ENCODE results near the gene URGCP.
A peak's percentile ranks its signal among the peaks of the same experiment; 100 is the strongest.
"Not testable (repeated sequence)": the region's sequence is repeated elsewhere in the genome, so short reads cannot be mapped to it uniquely, and the experiment has no call there.

URGCP gene

DNA sequence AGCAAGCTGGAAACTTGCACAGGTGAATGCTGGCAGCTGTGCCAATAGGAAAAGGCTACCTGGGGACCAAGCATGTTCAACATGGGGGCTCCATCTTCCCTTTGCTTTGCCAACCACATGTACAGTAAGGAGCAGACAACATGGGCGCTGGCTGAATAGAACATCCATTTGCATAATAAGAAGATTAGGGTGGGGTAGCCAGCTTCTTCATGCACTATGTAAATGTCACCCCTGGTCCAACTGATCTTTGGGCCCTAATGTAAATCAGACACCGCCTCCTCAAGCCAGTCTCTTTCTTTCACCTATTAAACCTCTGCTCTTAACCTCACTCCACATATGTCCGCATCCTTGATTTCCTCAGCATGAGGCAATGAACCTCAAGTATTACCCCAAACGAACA, 63.1 kb downstream of the URGCP start:
- no peaks in the 10 kb centered on the region for H3K79me2 ChIP-seq (ENCODE audit: insufficient read depth, low read length)
- H3K27ac ChIP-seq (ENCODE audit: low read depth, low read length, poor library complexity, severe bottlenecking), result no peak overlapping the region
- no peak overlapping the region for H2AFZ ChIP-seq (ENCODE audit: low read length)
- no peaks in the 10 kb centered on the region for H4K20me1 ChIP-seq (ENCODE audit: insufficient read depth, low read length)
- H3K4me2 ChIP-seq (ENCODE audit: low read length), result no peak overlapping the region
- H3K9me3 ChIP-seq (ENCODE audit: low read length), result no peaks in the 10 kb centered on the region
- H3K4me3 ChIP-seq (ENCODE audit: low read depth, low read length, poor library complexity, severe bottlenecking), result no peak overlapping the region
- no peaks in the 10 kb centered on the region for H3K36me3 ChIP-seq (ENCODE audit: insufficient read depth, low read length)
- H3K9ac ChIP-seq (ENCODE audit: low read length), result no peak overlapping the region
- no peak for TF ChIP-seq EZH2 (IDR thresholded peaks at IDR 0.05; ENCODE audit: borderline replicate concordance, low read length)
- TF ChIP-seq, protein P1, sequence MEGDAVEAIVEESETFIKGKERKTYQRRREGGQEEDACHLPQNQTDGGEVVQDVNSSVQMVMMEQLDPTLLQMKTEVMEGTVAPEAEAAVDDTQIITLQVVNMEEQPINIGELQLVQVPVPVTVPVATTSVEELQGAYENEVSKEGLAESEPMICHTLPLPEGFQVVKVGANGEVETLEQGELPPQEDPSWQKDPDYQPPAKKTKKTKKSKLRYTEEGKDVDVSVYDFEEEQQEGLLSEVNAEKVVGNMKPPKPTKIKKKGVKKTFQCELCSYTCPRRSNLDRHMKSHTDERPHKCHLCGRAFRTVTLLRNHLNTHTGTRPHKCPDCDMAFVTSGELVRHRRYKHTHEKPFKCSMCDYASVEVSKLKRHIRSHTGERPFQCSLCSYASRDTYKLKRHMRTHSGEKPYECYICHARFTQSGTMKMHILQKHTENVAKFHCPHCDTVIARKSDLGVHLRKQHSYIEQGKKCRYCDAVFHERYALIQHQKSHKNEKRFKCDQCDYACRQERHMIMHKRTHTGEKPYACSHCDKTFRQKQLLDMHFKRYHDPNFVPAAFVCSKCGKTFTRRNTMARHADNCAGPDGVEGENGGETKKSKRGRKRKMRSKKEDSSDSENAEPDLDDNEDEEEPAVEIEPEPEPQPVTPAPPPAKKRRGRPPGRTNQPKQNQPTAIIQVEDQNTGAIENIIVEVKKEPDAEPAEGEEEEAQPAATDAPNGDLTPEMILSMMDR (IDR thresholded peaks at IDR 0.05; ENCODE audit: low read length), result no peak
- no peaks in the 10 kb centered on the region for H3K9me2 ChIP-seq (ENCODE audit: low read depth, low read length)
- H3F3A ChIP-seq (ENCODE audit: insufficient read depth, low read length), result no peaks in the 10 kb centered on the region
- H3K27me3 ChIP-seq (ENCODE audit: insufficient read depth, low read length), result no peaks in the 10 kb centered on the region
- H3K4me1 ChIP-seq (ENCODE audit: insufficient read depth, low read length, severe bottlenecking), result peaks cover 4% of the 10 kb centered on the region

DNA sequence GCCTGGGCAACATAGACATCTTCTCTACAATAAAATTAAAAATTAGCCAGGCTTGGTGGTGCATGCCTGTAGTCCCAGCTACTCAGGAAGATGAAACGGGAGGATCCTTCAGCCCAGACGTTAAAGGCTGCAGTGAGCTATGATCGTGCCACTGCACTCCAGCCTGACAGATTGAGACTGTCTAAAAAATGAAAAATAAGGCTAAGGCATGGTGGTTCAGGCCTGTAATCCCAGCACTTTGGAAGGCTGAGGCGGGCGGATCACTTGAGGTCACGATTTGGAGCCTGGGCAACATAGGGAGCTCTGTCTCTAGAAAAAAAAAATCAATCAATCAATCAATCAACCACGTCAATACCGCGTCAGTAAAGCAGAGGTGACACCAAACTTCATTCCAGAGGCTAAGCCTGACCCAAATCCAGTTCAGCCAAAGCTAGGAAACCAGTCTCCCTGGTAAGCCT, 68.2 kb downstream of the URGCP start:
- Histone ChIP-seq H3K27me3 (ENCODE audit: insufficient read depth, low read length) (no peaks in the 10 kb centered on the region), H2AFZ (ENCODE audit: low read length) (no peak overlapping the region), H3K27ac (ENCODE audit: low read depth, low read length, poor library complexity, severe bottlenecking) (no peak overlapping the region), H3K9me3 (ENCODE audit: low read length) (no peaks in the 10 kb centered on the region), H3K79me2 (ENCODE audit: insufficient read depth, low read length) (no peaks in the 10 kb centered on the region), H3K9ac (ENCODE audit: low read length) (no peak overlapping the region; the same call in 1 of the 2 replicates), H3F3A (ENCODE audit: insufficient read depth, low read length) (0 out of 2 replicates have a peak, but pooled peaks cover 3% of the 10 kb centered on the region), H4K20me1 (ENCODE audit: insufficient read depth, low read length) (no peaks in the 10 kb centered on the region), H3K36me3 (ENCODE audit: insufficient read depth, low read length) (no peaks in the 10 kb centered on the region), H3K9me2 (ENCODE audit: low read depth, low read length) (no peaks in the 10 kb centered on the region), H3K4me1 (ENCODE audit: insufficient read depth, low read length, severe bottlenecking) (peaks cover 17% of the 10 kb centered on the region), H3K4me3 (ENCODE audit: low read depth, low read length, poor library complexity, severe bottlenecking) (no peak overlapping the region), H3K4me2 (ENCODE audit: low read length) (peak overlapping the region; percentile 52; the same call in 1 of the 2 replicates)
- TF ChIP-seq EZH2 (IDR thresholded peaks at IDR 0.05; ENCODE audit: borderline replicate concordance, low read length), result no peak
- TF ChIP-seq, protein P1 (IDR thresholded peaks at IDR 0.05; ENCODE audit: low read length), result no peak

DNA sequence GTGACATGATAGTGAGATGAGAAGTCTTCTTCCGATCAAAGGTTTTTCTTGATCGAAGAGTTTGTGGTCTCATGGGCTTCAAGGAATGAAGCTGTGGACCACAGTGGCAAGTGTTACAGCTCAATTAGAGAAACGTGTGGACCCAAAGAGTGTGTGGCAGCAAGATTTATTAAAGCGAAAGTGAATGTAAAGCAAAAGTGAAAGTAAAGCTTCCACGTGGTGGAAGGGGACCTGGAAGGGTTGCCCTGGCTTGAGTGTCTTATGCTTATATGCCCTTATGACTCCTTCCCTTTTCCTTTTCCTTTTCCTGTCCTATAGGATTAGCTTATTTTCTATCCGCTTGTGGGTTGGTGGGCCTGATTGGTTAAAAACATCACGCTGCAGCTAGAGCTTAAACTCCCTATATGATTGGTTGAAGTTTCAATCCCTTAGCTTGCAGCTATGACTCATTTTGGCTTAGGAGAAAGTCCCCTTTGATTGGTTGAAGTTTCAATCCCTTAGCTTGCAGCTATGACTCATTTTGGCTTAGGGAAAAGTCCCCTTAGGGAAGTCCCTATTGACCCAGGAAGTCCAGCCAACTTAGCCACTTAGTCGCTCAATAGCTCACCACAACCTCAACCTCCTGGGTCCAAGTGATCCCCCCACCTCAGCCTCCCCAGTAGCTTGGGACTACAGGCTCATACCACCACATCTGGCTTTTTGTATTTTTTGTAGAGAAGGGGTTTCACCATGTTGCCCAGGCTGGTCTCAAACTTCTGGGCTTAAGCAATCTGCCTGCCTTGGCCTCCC, 71.7 kb downstream of the URGCP start:
- TF ChIP-seq, protein P1 (IDR thresholded peaks at IDR 0.05; ENCODE audit: low read length), result no peak
- no peak for TF ChIP-seq EZH2 (IDR thresholded peaks at IDR 0.05; ENCODE audit: borderline replicate concordance, low read length)
- H3K4me3 ChIP-seq (ENCODE audit: low read depth, low read length, poor library complexity, severe bottlenecking), result peak overlapping the region; percentile 58
- H3K4me1 ChIP-seq (ENCODE audit: insufficient read depth, low read length, severe bottlenecking), result peaks cover 17% of the 10 kb centered on the region
- 0 out of 2 replicates have a peak, but pooled peaks cover 3% of the 10 kb centered on the region for H3F3A ChIP-seq (ENCODE audit: insufficient read depth, low read length)
- H2AFZ ChIP-seq (ENCODE audit: low read length), result peak overlapping the region; percentile 97
- no peaks in the 10 kb centered on the region; the same call in 1 of the 2 replicates for H3K27me3 ChIP-seq (ENCODE audit: insufficient read depth, low read length)
- H4K20me1 ChIP-seq (ENCODE audit: insufficient read depth, low read length), result no peaks in the 10 kb centered on the region
- no peaks in the 10 kb centered on the region; the same call in 1 of the 2 replicates for H3K36me3 ChIP-seq (ENCODE audit: insufficient read depth, low read length)
- H3K9ac ChIP-seq (ENCODE audit: low read length), result peak overlapping the region; percentile 40; the same call in 1 of the 2 replicates
- no peaks in the 10 kb centered on the region for H3K9me2 ChIP-seq (ENCODE audit: low read depth, low read length)
- H3K4me2 ChIP-seq (ENCODE audit: low read length), result peak overlapping the region; percentile 77
- H3K27ac ChIP-seq (ENCODE audit: low read depth, low read length, poor library complexity, severe bottlenecking), result no peak overlapping the region
- no peaks in the 10 kb centered on the region for H3K79me2 ChIP-seq (ENCODE audit: insufficient read depth, low read length)
- H3K9me3 ChIP-seq (ENCODE audit: low read length), result peaks cover 8% of the 10 kb centered on the region; the same call in 1 of the 2 replicates

DNA sequence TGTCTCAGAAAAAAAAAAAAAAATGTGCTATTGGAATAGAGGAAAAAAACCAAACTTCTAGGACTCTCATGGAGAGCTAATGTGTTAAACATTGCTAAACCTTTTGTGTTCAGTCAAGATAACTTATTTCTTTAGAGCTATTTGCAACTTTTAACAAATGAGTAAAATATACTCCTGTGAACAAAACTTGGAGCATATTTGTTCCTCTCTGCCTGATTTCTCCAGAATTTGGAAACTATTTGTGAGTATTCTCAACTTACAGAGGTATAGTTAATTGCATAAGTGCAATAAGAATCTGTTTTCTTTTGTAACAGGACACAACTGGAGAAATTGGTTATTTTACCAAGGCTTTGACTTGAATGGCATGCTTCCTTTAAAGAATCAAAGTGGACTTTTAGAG, 75.5 kb downstream of the URGCP start:
- H3K9me2 ChIP-seq (ENCODE audit: low read depth, low read length); H3K27ac ChIP-seq (ENCODE audit: low read depth, low read length, poor library complexity, severe bottlenecking); H3K27me3 ChIP-seq (ENCODE audit: insufficient read depth, low read length); H2AFZ ChIP-seq (ENCODE audit: low read length); H4K20me1 ChIP-seq (ENCODE audit: insufficient read depth, low read length); H3K9me3 ChIP-seq (ENCODE audit: low read length); H3K4me3 ChIP-seq (ENCODE audit: low read depth, low read length, poor library complexity, severe bottlenecking); H3K36me3 ChIP-seq (ENCODE audit: insufficient read depth, low read length); H3K4me2 ChIP-seq (ENCODE audit: low read length); H3K9ac ChIP-seq (ENCODE audit: low read length); H3F3A ChIP-seq (ENCODE audit: insufficient read depth, low read length); H3K79me2 ChIP-seq (ENCODE audit: insufficient read depth, low read length): not testable (repeated sequence)
- H3K4me1 ChIP-seq (ENCODE audit: insufficient read depth, low read length, severe bottlenecking), result peaks cover 12% of the 10 kb centered on the region
